Kidney (tissue), 14 donors: ENCODE data around the gene FLII. TPM values are rescaled to one million over a fixed set of nuclear protein-coding genes. Genes with fewer than 3 reads are reported as not detected.

Experiments used
- DNase-seq, 5 donors: peaks; one replicate each; pipeline ENCODE4 v3.0.0-alpha.2; 2013 to 2020
- FAIRE-seq: peaks from 2 replicates; lab custom pipeline; 2012; peaks lifted over from hg19 to GRCh38; lab: Jason Lieb, UNC
- H3K27ac ChIP-seq, 2 donors: one replicate each; pipeline ENCODE4 v1.7.0; 2013; ENCODE audit warnings: low read depth in 2 of 2, low read length in 2 of 2, inconsistent platforms in 1 of 2
- H3K27me3 ChIP-seq: one replicate; pipeline ENCODE4 v1.7.1; 2013; ENCODE audit warnings: low read length, inconsistent platforms; ENCODE audit not compliant: control insufficient read depth, insufficient read depth
- H3K36me3 ChIP-seq, 3 donors: one replicate each; pipeline versions ENCODE4 v1.7.0 to v1.7.1; 2013; ENCODE audit warnings: low read length in 3 of 3, control low read depth in 1 of 3, inconsistent platforms in 1 of 3; ENCODE audit not compliant: insufficient read depth in 3 of 3, control insufficient read depth in 2 of 3
- H3K4me1 ChIP-seq, 3 donors: one replicate each; pipeline versions ENCODE4 v1.7.0 to v1.7.1; 2013; ENCODE audit warnings: low read length in 3 of 3, inconsistent platforms in 1 of 3, low read depth in 1 of 3; ENCODE audit not compliant: control insufficient read depth in 2 of 3, insufficient read depth in 2 of 3
- H3K4me3 ChIP-seq, 3 donors: one replicate each; pipeline versions ENCODE4 v1.7.0 to v1.8.1; 2013; ENCODE audit warnings: low read length in 3 of 3, control low read depth in 1 of 3, inconsistent platforms in 1 of 3
- H3K9ac ChIP-seq, 3 donors: one replicate each; pipeline versions ENCODE4 v1.7.0 to v1.7.1; 2013; ENCODE audit warnings: low read length in 3 of 3, control low read depth in 1 of 3, inconsistent platforms in 1 of 3
- H3K9me3 ChIP-seq, 3 donors: one replicate each; pipeline versions ENCODE4 v1.7.0 to v1.7.1; 2013; ENCODE audit warnings: low read length in 3 of 3, control low read depth in 1 of 3, inconsistent platforms in 1 of 3; ENCODE audit not compliant: control insufficient read depth in 2 of 3, insufficient read depth in 1 of 3
- CTCF ChIP-seq: IDR thresholded peaks from 3 replicates; pipeline ENCODE4 v1.5.1; 2012; ENCODE audit warnings: mild to moderate bottlenecking, moderate library complexity, borderline replicate concordance; ENCODE audit not compliant: insufficient read depth; ENCODE audit errors: extremely low read depth
- intact Hi-C: fragments of 100-400 bp; cut with DNase I; formaldehyde crosslinking; loops from one replicate; pipeline ENCODE4 v1.11.1; 2022
- polyA plus RNA-seq: library from polyadenylated mRNA; stranded (reverse); fragments of 350-450 nt; fragmentation: Illumina TruSeq; extraction: RNeasy Lipid Tissue Mini Kit (QIAGEN cat#74804); gene quantifications from one replicate; pipeline ENCODE4 v1.2.3, GENCODE V29; 2014; ENCODE audit warnings: low read depth, low replicate concordance; ENCODE audit not compliant: insufficient read depth
- total RNA-seq: library from RNA; stranded (reverse); fragmentation: NEBNext Ultra II Directional; extraction: Animal tissue kit (Norgen Biotek cat#: 25700); gene quantifications from one replicate; pipeline ENCODE4 v1.2.1, GENCODE V29; 2021
- donor health status: control.
- donor health status: control.
- donor health status: control.
- donor health status: control.
- donor health status: control.
- donor health status: DM: yes; HTN: yes; CAD: no.
- donor health status: Normal renal cell carcinoma (clear cell type).

Gene FLII
- total and polyA plus RNA-seq, 2 donors from 2014 or later = 139 to 301 TPM

GRCh38 chr17:18263885-18264682 lies 5.5 kb upstream of the FLII start:
- TF ChIP-seq CTCF = no peak
- Histone ChIP-seq H3K36me3 (peaks cover 2 to 28% (median 8%) of the 10 kb centered on the region in 3 donors), H3K27me3 (no peaks in the 10 kb centered on the region), H3K4me1 (peaks cover 0 to 23% (median 13%) of the 10 kb centered on the region in 3 donors), H3K27ac (no peak overlapping the region), H3K9ac (no peak overlapping the region), H3K9me3 (no peaks in the 10 kb centered on the region), H3K4me3 (no peak overlapping the region)
- intact Hi-C loops = no loop called here
- DNase-seq (peak in 1 of 5 donors; percentile 69), FAIRE-seq (no peak)

- DNase-seq = peak in 1 of 5 donors; percentile 80
Observed at GRCh38 chr17:18262641-18263040, 4.1 kb upstream of the FLII start.

GRCh38 chr17:18262111-18262510 lies 3.6 kb upstream of the FLII start:
- Histone ChIP-seq H3K36me3 (peaks cover 2 to 28% (median 8%) of the 10 kb centered on the region in 3 donors), H3K4me1 (peaks cover 0 to 30% (median 16%) of the 10 kb centered on the region in 3 donors), H3K9me3 (no peaks in the 10 kb centered on the region), H3K27me3 (no peaks in the 10 kb centered on the region), H3K27ac (peak overlapping the region; percentile 96 to 97), H3K9ac (peak overlapping the region in 2 of 3 donors; percentile 68 to 99), H3K4me3 (peak overlapping the region in 1 of 3 donors; percentile 92)
- FAIRE-seq (no peak), DNase-seq (no peak)
- intact Hi-C loops = no loop called here
- TF ChIP-seq CTCF = no peak

More at GRCh38 chr17:18262641-18263040, 4.1 kb upstream of the FLII start:
- no peak for FAIRE-seq
- Histone ChIP-seq H3K9me3 (no peaks in the 10 kb centered on the region), H3K4me1 (peaks cover 0 to 26% (median 13%) of the 10 kb centered on the region in 3 donors), H3K36me3 (peaks cover 2 to 28% (median 8%) of the 10 kb centered on the region in 3 donors), H3K9ac (peak overlapping the region in 1 of 3 donors; percentile 99), H3K27me3 (no peaks in the 10 kb centered on the region), H3K4me3 (no peak overlapping the region), H3K27ac (peak overlapping the region; percentile 16 to 97)
- intact Hi-C loops = no loop called here
- TF ChIP-seq CTCF = no peak
